RCC 7860 (cell line): ENCODE data around the gene PIGN.

Experiments used
- DNase-seq: peaks from one replicate; pipeline ENCODE4 v3.0.0-alpha.2; 2015; ENCODE audit warnings: low spot score
- FAIRE-seq: peaks from 2 replicates; lab custom pipeline; 2012; peaks lifted over from hg19 to GRCh38; lab: Jason Lieb, UNC

The PIGN gene

GRCh38 chr18:62122330-62122729, 64.5 kb downstream of the PIGN start:
- DNase-seq (no peak), FAIRE-seq (no peak)

- FAIRE-seq, result no peak
- no peak for DNase-seq
Measured at GRCh38 chr18:62119884-62120283, 67.0 kb downstream of the PIGN start.

GRCh38 chr18:62118328-62118727, 68.5 kb downstream of the PIGN start:
- no peak for FAIRE-seq
- no peak for DNase-seq

GRCh38 chr18:62109676-62110075, 77.2 kb downstream of the PIGN start:
- DNase-seq (no peak), FAIRE-seq (no peak)

GRCh38 chr18:62107881-62108280, 79.0 kb downstream of the PIGN start:
- DNase-seq, result no peak
- FAIRE-seq, result no peak

GRCh38 chr18:62106271-62106670, 80.6 kb downstream of the PIGN start:
- FAIRE-seq (no peak), DNase-seq (no peak)

GRCh38 chr18:62105376-62105775, 81.5 kb downstream of the PIGN start:
- no peak for FAIRE-seq
- no peak for DNase-seq

GRCh38 chr18:62102221-62102620, 84.6 kb downstream of the PIGN start:
- no peak for FAIRE-seq

GRCh38 chr18:62101321-62101721, 85.5 kb downstream of the PIGN start:
- FAIRE-seq, result no peak
- no peak for DNase-seq

More at GRCh38 chr18:62102221-62102620, 84.6 kb downstream of the PIGN start:
- DNase-seq, result no peak

- FAIRE-seq (no peak), DNase-seq (no peak)
Measured at GRCh38 chr18:62098960-62099359, 87.9 kb downstream of the PIGN start.

GRCh38 chr18:62097698-62098097, 89.2 kb downstream of the PIGN start:
- FAIRE-seq, result no peak

GRCh38 chr18:62091487-62092120, 95.3 kb downstream of the PIGN start:
- DNase-seq (no peak), FAIRE-seq (no peak)

More at GRCh38 chr18:62097698-62098097, 89.2 kb downstream of the PIGN start:
- no peak for DNase-seq

- no peak for DNase-seq
- FAIRE-seq, result no peak
Measured at GRCh38 chr18:62089174-62089573, 97.7 kb downstream of the PIGN start.

- DNase-seq (no peak), FAIRE-seq (no peak)
Measured at GRCh38 chr18:62088156-62088555, 98.7 kb downstream of the PIGN start.

GRCh38 chr18:62085756-62086155, 101.1 kb downstream of the PIGN start:
- FAIRE-seq, result no peak

GRCh38 chr18:62081761-62082294, 105.0 kb downstream of the PIGN start:
- no peak for DNase-seq
- FAIRE-seq, result no peak

More at GRCh38 chr18:62085756-62086155, 101.1 kb downstream of the PIGN start:
- no peak for DNase-seq

- no peak for DNase-seq
- FAIRE-seq, result no peak
Measured at GRCh38 chr18:62081248-62081647, 105.6 kb downstream of the PIGN start.

GRCh38 chr18:62080172-62080900, 106.5 kb downstream of the PIGN start:
- FAIRE-seq, result no peak

GRCh38 chr18:62073461-62074281, 113.2 kb downstream of the PIGN start:
- DNase-seq (no peak), FAIRE-seq (no peak)

More at GRCh38 chr18:62080172-62080900, 106.5 kb downstream of the PIGN start:
- no peak for DNase-seq

GRCh38 chr18:62072370-62072769, 114.5 kb downstream of the PIGN start:
- DNase-seq, result no peak
- FAIRE-seq, result no peak

- DNase-seq, result no peak
- FAIRE-seq, result no peak
Measured at GRCh38 chr18:62071071-62071470, 115.8 kb downstream of the PIGN start.
